Measurements from ENCODE around the gene CCDC171.

CCDC171 gene

DNA sequence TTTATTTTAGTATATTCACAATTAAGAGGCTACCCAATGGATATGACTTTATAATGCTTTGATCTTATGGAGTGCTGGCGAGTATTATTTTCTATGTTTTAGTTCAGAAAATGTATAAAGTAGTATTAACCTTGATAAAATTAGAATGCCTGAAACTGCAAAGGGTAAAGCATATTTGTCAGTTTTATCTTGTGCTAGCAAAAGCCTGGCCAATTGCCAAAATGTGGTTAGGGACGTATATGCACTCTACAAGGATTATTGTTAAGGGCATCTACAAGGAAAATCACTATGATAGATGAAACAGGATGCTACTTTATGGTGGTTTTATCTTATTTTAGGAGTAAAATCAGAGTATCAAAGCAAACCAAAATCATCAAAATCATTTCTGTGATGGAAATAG is 281.7 kb downstream of the CCDC171 start:
- H3K4me1 ChIP-seq (ENCODE audit: control insufficient read depth, insufficient read depth, low read length), result no peaks in the 10 kb centered on the region
- H3K9ac ChIP-seq (ENCODE audit: low read depth, low read length), result no peak overlapping the region
- no peaks in the 10 kb centered on the region for H3K27me3 ChIP-seq (ENCODE audit: control insufficient read depth, insufficient read depth, low read length)
- H3K36me3 ChIP-seq (ENCODE audit: control insufficient read depth, insufficient read depth, low read length), result no peaks in the 10 kb centered on the region
- no peaks in the 10 kb centered on the region for H3K9me3 ChIP-seq (ENCODE audit: control insufficient read depth, insufficient read depth, low read length)
- H3K4me3 ChIP-seq (ENCODE audit: low read depth, low read length), result no peak overlapping the region
- H3K27ac ChIP-seq (ENCODE audit: low read depth, low read length), result no peak overlapping the region

- H3K4me1 ChIP-seq (ENCODE audit: control insufficient read depth, insufficient read depth, low read length), result no peaks in the 10 kb centered on the region
- H3K36me3 ChIP-seq (ENCODE audit: control insufficient read depth, insufficient read depth, low read length), result no peaks in the 10 kb centered on the region
- no peak overlapping the region for H3K4me3 ChIP-seq (ENCODE audit: low read depth, low read length)
- H3K9ac ChIP-seq (ENCODE audit: low read depth, low read length), result no peak overlapping the region
- no peak overlapping the region for H3K27ac ChIP-seq (ENCODE audit: low read depth, low read length)
- H3K27me3 ChIP-seq (ENCODE audit: control insufficient read depth, insufficient read depth, low read length), result no peaks in the 10 kb centered on the region
- H3K9me3 ChIP-seq (ENCODE audit: control insufficient read depth, insufficient read depth, low read length), result no peaks in the 10 kb centered on the region
Observed at GRCh38 chr9:15837079-15837679, 284.3 kb downstream of the CCDC171 start.

DNA sequence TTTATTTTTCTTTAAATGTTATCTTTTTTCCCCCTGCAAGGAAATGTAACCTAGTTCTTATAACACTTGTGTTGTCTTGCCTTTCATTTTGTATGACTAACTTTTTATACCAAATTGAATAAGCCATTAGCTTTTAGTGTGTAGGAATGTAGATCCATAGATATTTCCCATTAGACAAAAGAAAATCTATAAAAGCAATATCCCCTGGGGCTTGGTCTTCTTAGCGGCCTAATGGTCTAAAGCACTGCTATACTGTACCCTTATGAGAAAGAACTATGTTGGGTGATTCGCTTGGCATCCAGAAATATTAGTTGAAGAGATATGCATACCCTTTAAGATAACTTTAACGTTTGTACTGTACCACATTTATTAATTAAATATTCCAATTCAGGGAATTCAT is 289.2 kb downstream of the CCDC171 start:
- H3K4me1 ChIP-seq (ENCODE audit: control insufficient read depth, insufficient read depth, low read length), result no peaks in the 10 kb centered on the region
- H3K27me3 ChIP-seq (ENCODE audit: control insufficient read depth, insufficient read depth, low read length), result no peaks in the 10 kb centered on the region
- no peaks in the 10 kb centered on the region for H3K36me3 ChIP-seq (ENCODE audit: control insufficient read depth, insufficient read depth, low read length)
- no peak overlapping the region for H3K4me3 ChIP-seq (ENCODE audit: low read depth, low read length)
- H3K9me3 ChIP-seq (ENCODE audit: control insufficient read depth, insufficient read depth, low read length), result no peaks in the 10 kb centered on the region
- no peak overlapping the region for H3K27ac ChIP-seq (ENCODE audit: low read depth, low read length)
- no peak overlapping the region for H3K9ac ChIP-seq (ENCODE audit: low read depth, low read length)

GRCh38 chr9:15843316-15843715 is 290.5 kb downstream of the CCDC171 start:
- Histone ChIP-seq H3K4me3 (ENCODE audit: low read depth, low read length) (no peak overlapping the region), H3K4me1 (ENCODE audit: control insufficient read depth, insufficient read depth, low read length) (no peaks in the 10 kb centered on the region), H3K9me3 (ENCODE audit: control insufficient read depth, insufficient read depth, low read length) (no peaks in the 10 kb centered on the region), H3K27ac (ENCODE audit: low read depth, low read length) (no peak overlapping the region), H3K27me3 (ENCODE audit: control insufficient read depth, insufficient read depth, low read length) (no peaks in the 10 kb centered on the region), H3K9ac (ENCODE audit: low read depth, low read length) (no peak overlapping the region), H3K36me3 (ENCODE audit: control insufficient read depth, insufficient read depth, low read length) (no peaks in the 10 kb centered on the region)

DNA sequence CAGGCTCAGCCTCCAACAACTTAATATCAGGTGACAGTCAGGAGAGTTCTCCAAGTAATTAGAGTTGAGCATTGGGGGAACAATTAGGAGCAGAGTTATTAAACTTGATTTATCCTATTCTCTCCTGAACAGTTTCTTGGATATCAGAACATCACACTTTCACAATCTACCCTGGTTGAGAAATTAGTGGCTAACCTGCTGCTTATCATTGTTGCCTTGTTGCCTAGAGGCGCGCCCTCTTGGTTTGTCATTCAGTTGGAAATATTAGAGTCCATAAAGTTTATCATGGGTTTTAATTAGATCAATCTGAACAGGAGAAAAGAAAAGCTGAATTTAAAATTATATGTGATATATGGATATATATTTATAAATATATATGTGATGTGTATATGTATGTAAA is 291.1 kb downstream of the CCDC171 start:
- H3K9me3 ChIP-seq (ENCODE audit: control insufficient read depth, insufficient read depth, low read length), result no peaks in the 10 kb centered on the region

GRCh38 chr9:15846611-15847010 is 293.8 kb downstream of the CCDC171 start:
- H3K27ac ChIP-seq (ENCODE audit: low read depth, low read length), result no peak overlapping the region
- no peaks in the 10 kb centered on the region for H3K27me3 ChIP-seq (ENCODE audit: control insufficient read depth, insufficient read depth, low read length)
- H3K4me3 ChIP-seq (ENCODE audit: low read depth, low read length), result no peak overlapping the region
- H3K9ac ChIP-seq (ENCODE audit: low read depth, low read length), result no peak overlapping the region
- H3K9me3 ChIP-seq (ENCODE audit: control insufficient read depth, insufficient read depth, low read length), result no peaks in the 10 kb centered on the region
- H3K36me3 ChIP-seq (ENCODE audit: control insufficient read depth, insufficient read depth, low read length), result no peaks in the 10 kb centered on the region
- no peaks in the 10 kb centered on the region for H3K4me1 ChIP-seq (ENCODE audit: control insufficient read depth, insufficient read depth, low read length)

More for the DNA sequence above, 291.1 kb downstream of the CCDC171 start:
- Histone ChIP-seq H3K4me3 (ENCODE audit: low read depth, low read length) (no peak overlapping the region), H3K9ac (ENCODE audit: low read depth, low read length) (no peak overlapping the region), H3K36me3 (ENCODE audit: control insufficient read depth, insufficient read depth, low read length) (no peaks in the 10 kb centered on the region), H3K27ac (ENCODE audit: low read depth, low read length) (no peak overlapping the region), H3K27me3 (ENCODE audit: control insufficient read depth, insufficient read depth, low read length) (no peaks in the 10 kb centered on the region), H3K4me1 (ENCODE audit: control insufficient read depth, insufficient read depth, low read length) (no peaks in the 10 kb centered on the region)

DNA sequence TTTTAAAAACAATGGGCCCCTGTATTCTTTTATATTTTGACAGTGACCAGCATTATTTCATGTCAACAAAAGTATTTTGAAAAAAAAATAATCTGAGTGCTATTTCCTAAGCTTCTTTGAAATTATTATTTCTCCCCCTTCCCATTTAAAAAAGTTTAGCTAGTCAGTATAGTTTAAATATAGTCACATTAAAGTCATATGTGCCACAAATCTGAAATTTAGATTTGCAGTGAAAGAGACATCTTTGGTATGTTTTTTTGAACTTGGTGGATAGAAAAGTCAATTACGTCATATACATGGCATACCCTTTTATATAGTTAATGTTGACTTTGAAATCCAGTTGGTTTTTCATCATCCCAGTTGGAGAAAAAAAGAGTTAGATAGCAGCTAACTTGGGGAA is 297.0 kb downstream of the CCDC171 start:
- Histone ChIP-seq H3K27me3 (ENCODE audit: control insufficient read depth, insufficient read depth, low read length) (no peaks in the 10 kb centered on the region), H3K27ac (ENCODE audit: low read depth, low read length) (no peak overlapping the region), H3K4me1 (ENCODE audit: control insufficient read depth, insufficient read depth, low read length) (no peaks in the 10 kb centered on the region), H3K4me3 (ENCODE audit: low read depth, low read length) (no peak overlapping the region), H3K36me3 (ENCODE audit: control insufficient read depth, insufficient read depth, low read length) (no peaks in the 10 kb centered on the region), H3K9ac (ENCODE audit: low read depth, low read length) (no peak overlapping the region), H3K9me3 (ENCODE audit: control insufficient read depth, insufficient read depth, low read length) (no peaks in the 10 kb centered on the region)

DNA sequence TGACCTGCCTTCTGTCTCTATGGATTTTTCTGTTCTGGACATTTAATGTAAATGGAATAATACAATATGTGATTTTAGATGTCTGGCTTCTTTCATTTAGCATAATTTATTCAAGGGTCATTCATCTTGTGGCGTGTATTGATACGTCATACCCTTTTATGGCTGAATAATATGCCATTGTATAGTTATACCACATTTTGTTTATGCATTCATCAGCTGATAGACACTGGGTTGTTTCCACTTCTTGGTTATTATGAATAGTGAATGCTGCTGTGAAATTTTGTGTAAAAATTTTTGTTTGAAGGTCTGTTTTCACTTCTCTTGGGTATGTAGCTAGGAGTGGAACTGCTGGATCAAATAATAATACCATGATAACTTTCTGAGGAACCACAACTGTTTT is 298.9 kb downstream of the CCDC171 start:
- Histone ChIP-seq H3K9ac (ENCODE audit: low read depth, low read length) (no peak overlapping the region), H3K27ac (ENCODE audit: low read depth, low read length) (no peak overlapping the region), H3K36me3 (ENCODE audit: control insufficient read depth, insufficient read depth, low read length) (no peaks in the 10 kb centered on the region), H3K4me1 (ENCODE audit: control insufficient read depth, insufficient read depth, low read length) (no peaks in the 10 kb centered on the region), H3K9me3 (ENCODE audit: control insufficient read depth, insufficient read depth, low read length) (no peaks in the 10 kb centered on the region), H3K4me3 (ENCODE audit: low read depth, low read length) (no peak overlapping the region), H3K27me3 (ENCODE audit: control insufficient read depth, insufficient read depth, low read length) (no peaks in the 10 kb centered on the region)

DNA sequence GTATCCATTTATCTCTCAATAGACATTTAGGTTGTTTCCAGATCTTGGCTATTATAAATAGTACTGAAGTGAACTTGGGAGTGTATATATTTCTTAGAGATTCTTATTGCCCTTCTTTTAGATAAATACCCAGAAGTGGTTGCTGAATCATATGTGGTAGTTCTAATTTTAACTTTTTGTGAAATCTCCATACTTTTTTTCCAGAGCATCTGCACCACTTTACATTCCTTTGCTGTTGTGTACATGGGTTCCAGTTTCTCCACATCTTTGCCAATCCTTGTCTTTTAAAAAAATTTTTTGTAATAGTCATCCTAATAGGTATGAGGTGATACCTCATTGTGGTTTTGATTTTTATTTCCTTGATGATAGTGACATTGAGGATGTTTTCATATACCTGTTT is 303.7 kb downstream of the CCDC171 start:
- H3K4me1 ChIP-seq (ENCODE audit: control insufficient read depth, insufficient read depth, low read length), result no peaks in the 10 kb centered on the region
- no peaks in the 10 kb centered on the region for H3K9me3 ChIP-seq (ENCODE audit: control insufficient read depth, insufficient read depth, low read length)
- no peaks in the 10 kb centered on the region for H3K27me3 ChIP-seq (ENCODE audit: control insufficient read depth, insufficient read depth, low read length)
- no peaks in the 10 kb centered on the region for H3K36me3 ChIP-seq (ENCODE audit: control insufficient read depth, insufficient read depth, low read length)
- no peak overlapping the region for H3K4me3 ChIP-seq (ENCODE audit: low read depth, low read length)
- H3K27ac ChIP-seq (ENCODE audit: low read depth, low read length), result no peak overlapping the region
- H3K9ac ChIP-seq (ENCODE audit: low read depth, low read length), result no peak overlapping the region

DNA sequence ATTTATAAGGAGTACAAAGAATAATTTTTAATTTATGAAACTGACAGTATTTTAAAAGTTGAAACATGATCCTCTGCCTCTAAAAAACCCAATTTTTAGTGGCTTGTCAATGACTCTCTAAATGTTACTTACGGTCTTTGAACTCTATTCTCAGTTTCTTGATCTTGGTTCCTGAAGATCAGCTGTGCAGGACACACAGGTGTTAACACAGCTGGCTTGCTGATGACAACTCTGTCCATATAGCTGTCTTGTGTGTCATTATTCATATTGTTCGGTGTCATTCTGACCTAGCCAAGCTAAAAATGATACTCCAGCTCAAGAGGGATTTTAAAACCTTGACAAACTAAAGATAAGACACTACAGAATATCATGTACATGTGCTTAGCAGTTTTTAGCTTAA is 314.5 kb downstream of the CCDC171 start:
- Histone ChIP-seq H3K27me3 (ENCODE audit: control insufficient read depth, insufficient read depth, low read length) (no peaks in the 10 kb centered on the region), H3K27ac (ENCODE audit: low read depth, low read length) (no peak overlapping the region), H3K36me3 (ENCODE audit: control insufficient read depth, insufficient read depth, low read length) (no peaks in the 10 kb centered on the region), H3K9ac (ENCODE audit: low read depth, low read length) (no peak overlapping the region), H3K4me1 (ENCODE audit: control insufficient read depth, insufficient read depth, low read length) (no peaks in the 10 kb centered on the region), H3K4me3 (ENCODE audit: low read depth, low read length) (no peak overlapping the region), H3K9me3 (ENCODE audit: control insufficient read depth, insufficient read depth, low read length) (no peaks in the 10 kb centered on the region)

GRCh38 chr9:15867988-15868387 is 315.1 kb downstream of the CCDC171 start:
- H3K9me3 ChIP-seq (ENCODE audit: control insufficient read depth, insufficient read depth, low read length), result no peaks in the 10 kb centered on the region
- no peaks in the 10 kb centered on the region for H3K4me1 ChIP-seq (ENCODE audit: control insufficient read depth, insufficient read depth, low read length)
- no peak overlapping the region for H3K4me3 ChIP-seq (ENCODE audit: low read depth, low read length)
- no peak overlapping the region for H3K27ac ChIP-seq (ENCODE audit: low read depth, low read length)
- H3K9ac ChIP-seq (ENCODE audit: low read depth, low read length), result no peak overlapping the region
- no peaks in the 10 kb centered on the region for H3K36me3 ChIP-seq (ENCODE audit: control insufficient read depth, insufficient read depth, low read length)
- H3K27me3 ChIP-seq (ENCODE audit: control insufficient read depth, insufficient read depth, low read length), result no peaks in the 10 kb centered on the region
